NCI-H2227 (cell line): ENCODE data around the gene AHNAK2.
"Not testable (repeated sequence)": the region's sequence is repeated elsewhere in the genome, so short reads cannot be mapped to it uniquely, and the experiment has no call there.

Experiments used
- DNase-seq: peaks from one replicate; lab custom pipeline; 2025; ENCODE audit not compliant: unreplicated experiment; lab: John Stamatoyannopoulos, UW

Gene AHNAK2

GRCh38 chr14:104929268-104930230, 48.6 kb downstream of the AHNAK2 start:
- no peak for DNase-seq

DNA sequence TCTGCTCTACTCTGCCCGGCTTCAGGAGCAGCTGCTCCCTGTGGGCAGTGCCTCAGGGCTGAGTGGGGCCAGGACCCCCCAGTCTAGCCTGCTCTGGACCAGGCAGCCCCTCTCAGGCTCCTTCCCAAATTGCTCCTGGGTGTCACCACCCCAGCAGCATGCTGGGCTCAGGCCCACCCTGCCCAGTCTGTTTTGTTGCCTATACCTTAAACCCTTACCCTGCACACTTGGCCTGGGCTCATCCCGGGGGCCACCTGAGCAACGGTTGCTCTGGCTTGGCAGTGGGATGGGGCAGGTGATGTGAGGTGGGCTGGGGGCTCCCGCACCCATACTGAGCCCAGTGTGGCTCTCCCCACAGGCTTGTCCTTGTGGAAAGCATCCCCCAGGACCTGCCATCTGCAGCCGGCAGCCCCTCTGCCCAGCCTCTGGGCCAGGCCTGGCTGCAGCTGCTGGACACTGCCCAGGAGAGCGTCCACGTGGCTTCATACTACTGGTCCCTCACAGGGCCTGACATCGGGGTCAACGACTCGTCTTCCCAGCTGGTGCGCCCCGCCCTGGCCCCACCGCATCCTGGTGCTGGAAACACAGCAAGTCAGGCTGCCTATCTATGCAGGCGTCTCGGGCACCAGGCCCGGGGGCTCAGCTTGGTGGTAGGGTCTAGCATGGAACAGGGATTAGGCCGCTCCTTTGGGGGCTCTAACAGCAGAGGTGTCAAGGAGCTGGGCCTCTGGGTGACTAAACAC, 49.6 kb downstream of the AHNAK2 start:
- DNase-seq = no peak

DNA sequence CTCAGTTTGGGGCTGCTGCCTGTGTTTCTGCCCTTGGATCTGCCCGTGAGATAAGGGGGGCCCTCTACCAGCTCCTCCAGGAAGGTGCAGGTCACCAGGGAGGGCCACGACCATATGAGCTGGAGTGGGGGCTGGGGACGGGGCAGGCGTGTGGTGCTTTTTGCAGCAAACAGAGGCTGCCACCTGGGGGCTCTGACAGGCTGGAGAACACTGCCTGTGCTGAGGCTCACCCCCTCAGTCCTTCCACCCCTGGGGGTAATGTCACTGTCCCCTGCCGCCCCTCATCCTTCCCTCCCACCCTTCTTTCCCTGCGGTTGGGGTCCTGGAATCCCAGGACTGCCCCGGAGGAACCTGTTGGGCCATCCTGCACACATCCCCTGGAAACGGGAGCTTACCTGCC, 50.3 kb downstream of the AHNAK2 start:
- no peak for DNase-seq

DNA sequence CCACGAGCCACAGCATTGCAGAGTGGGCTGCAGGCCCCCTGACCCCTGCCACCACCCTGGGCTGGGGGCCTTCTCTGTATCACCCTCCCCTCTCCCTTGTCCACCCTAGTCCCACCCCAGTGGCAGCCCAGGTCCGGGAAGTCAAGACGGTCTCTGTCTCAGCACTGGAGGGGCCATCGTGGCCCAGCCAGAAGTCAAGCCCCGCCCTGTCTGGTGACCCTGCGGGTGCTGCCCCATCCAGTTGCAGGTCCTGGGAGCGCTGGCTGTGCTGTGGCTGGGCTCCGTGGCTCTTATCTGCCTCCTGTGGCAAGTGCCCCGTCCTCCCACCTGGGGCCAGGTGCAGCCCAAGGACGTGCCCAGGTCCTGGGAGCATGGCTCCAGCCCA, 50.8 kb downstream of the AHNAK2 start:
- no peak for DNase-seq

GRCh38 chr14:104926619-104927431, 51.3 kb downstream of the AHNAK2 start:
- no peak for DNase-seq

- no peak for DNase-seq
Observed at GRCh38 chr14:104925855-104926609, 52.1 kb downstream of the AHNAK2 start.

GRCh38 chr14:104925214-104925854, 52.8 kb downstream of the AHNAK2 start:
- no peak for DNase-seq

GRCh38 chr14:104924421-104925213, 53.6 kb downstream of the AHNAK2 start, which contains the start of gene PLD4:
Gene PLD4, plus strand, starts transcription at chr14:104924879. Its CDS starts 2,262 bp downstream, at chr14:104927141.
- no peak for DNase-seq

DNA sequence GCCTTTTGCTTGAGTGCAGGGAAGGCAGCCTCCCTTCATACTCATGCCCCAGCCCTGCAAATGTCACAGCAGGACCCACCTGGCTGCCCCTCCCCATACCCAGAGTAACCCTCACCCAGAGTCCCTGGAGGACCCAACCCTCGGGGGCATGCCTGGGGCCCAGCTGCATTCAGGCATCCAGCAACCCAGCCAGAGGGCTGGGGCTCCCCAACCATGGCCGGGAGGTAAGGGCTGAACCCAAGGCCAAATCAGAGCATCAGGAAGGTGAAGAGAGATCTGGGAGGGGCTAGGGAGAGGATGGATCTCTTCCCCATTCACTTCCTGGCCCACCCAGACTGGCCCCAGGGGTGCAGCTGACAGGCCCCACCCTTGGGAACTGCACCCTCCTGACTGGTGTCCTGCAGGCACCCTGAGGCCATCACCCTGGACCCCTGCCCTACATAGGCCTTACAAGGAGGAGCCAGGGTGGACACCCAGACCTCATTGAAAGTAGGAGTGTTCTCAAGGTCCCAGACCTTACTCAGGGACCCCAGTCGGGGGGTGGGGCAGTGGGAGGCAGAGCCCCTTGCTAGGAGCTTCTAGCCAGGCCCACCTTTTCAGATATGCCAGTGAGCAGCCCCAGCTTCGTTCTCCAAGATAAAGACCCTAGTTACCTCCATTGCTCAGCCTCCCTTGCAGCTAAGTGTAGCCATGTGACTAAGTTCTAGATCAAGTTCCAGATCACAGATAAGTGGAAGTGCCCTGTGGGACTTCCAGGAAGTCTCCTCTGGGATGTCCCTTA, 54.3 kb downstream of the AHNAK2 start:
- DNase-seq = no peak

DNA sequence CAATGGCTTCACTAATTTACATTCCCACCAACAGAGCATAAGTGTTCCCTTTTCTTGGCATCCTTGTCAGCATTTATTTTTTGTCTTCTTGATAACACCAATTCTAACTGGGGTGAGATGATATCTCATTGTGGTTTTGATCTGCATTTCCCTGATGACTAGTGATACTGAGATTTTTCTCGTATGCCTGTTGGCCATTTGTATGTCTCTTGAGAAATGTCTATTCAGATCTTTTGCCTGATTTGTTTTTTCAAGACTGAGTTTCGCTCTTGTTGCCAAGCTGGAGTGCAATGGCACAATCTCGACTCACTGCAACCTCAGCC, 58.2 kb downstream of the AHNAK2 start:
- DNase-seq = no peak

- not testable (repeated sequence) for DNase-seq
Observed at GRCh38 chr14:104919152-104919992, 58.8 kb downstream of the AHNAK2 start.

DNA sequence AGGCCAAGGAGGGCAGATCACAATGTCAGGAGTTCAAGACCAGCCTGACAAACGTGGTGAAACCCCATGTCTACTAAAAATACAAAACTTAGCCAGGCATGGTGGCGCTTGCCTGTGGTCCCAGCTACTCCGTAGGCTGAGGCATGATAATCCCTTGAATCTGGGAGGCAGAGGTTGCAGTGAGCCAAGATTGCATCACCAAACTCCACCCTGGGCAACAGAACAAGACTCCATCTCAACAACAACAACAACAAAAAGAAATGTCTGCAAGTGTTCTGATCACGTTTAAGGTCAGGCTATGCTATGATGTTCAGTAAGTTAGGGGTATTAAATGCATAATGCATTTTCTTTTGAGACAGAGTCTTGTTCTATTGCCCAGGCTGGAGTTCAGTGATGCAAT, 60.2 kb downstream of the AHNAK2 start:
- DNase-seq = no peak

GRCh38 chr14:104917116-104917515, 61.1 kb downstream of the AHNAK2 start:
- DNase-seq = no peak

GRCh38 chr14:104913435-104913834, 64.7 kb downstream of the AHNAK2 start:
- DNase-seq = no peak

GRCh38 chr14:104912053-104912452, 66.1 kb downstream of the AHNAK2 start:
- DNase-seq = no peak

GRCh38 chr14:104908303-104908702, 69.9 kb downstream of the AHNAK2 start:
- no peak for DNase-seq

GRCh38 chr14:104905579-104905933, 72.6 kb downstream of the AHNAK2 start:
- DNase-seq = not testable (repeated sequence)
